Testis (tissue), 3 donors: Measurements from ENCODE around the gene TAF8. TPM values are rescaled to one million over a fixed set of nuclear protein-coding genes. Genes with fewer than 3 reads are reported as not detected.

Experiments
- DNase-seq: peaks from one replicate; pipeline ENCODE4 v3.0.0-alpha.2; 2019
- H3K27ac ChIP-seq, 2 donors: fragments of 200-600 bp; sonication (generic); one replicate each; pipeline ENCODE4 v1.5.1; 2019
- H3K27me3 ChIP-seq: fragments of 200-600 bp; sonication (generic); one replicate; pipeline ENCODE4 v1.5.1; 2019
- H3K36me3 ChIP-seq: fragments of 200-600 bp; sonication (generic); one replicate; pipeline ENCODE4 v1.5.1; 2017; ENCODE audit warnings: low read depth; ENCODE audit errors: missing control alignments
- H3K4me1 ChIP-seq: fragments of 200-600 bp; sonication (generic); one replicate; pipeline ENCODE4 v1.5.1; 2019
- H3K4me3 ChIP-seq, 2 donors: fragments of 200-600 bp; sonication (generic); one replicate each; pipeline ENCODE4 v1.5.1; 2017 to 2019
- H3K9me3 ChIP-seq: fragments of 200-600 bp; sonication (generic); one replicate; pipeline ENCODE4 v1.5.1; 2017
- POLR2A ChIP-seq: fragments of 450-650 bp; IDR thresholded peaks from one replicate; pipeline ENCODE4 v1.6.1; 2017; ENCODE audit warnings: antibody characterized with exemption, mild to moderate bottlenecking, moderate library complexity
- WGBS, 2 donors: methylation state at CpG; one replicate each; pipeline ENCODE4 v1.1.5; 2018; 5-methylcytosine and 5-hydroxymethylcytosine counted together
- intact Hi-C: fragments of 100-400 bp; cut with DNase I; formaldehyde crosslinking; loops from one replicate; pipeline ENCODE4 v1.15.1; 2023; ENCODE audit warnings: low total_unique reads
- polyA plus RNA-seq: library from polyadenylated mRNA; stranded (reverse); fragments of 350-450 nt; fragmentation: Illumina TruSeq; extraction: RNeasy Lipid Tissue Mini Kit (QIAGEN cat#74804); gene quantifications from one replicate; pipeline ENCODE4 v1.2.3, GENCODE V29; 2014; ENCODE audit warnings: low read depth, low replicate concordance; ENCODE audit not compliant: insufficient read depth
- total RNA-seq, 2 donors: library from RNA; depleted of rRNA; stranded (reverse); fragments of >200 nt; gene quantifications; one replicate each; pipeline ENCODE4 v1.2.3, GENCODE V29; 2016
- TF ChIP-seq, protein P1 (sequence below), 3 experiments: fragments of 450-650 bp in 2 of 3; fragments of 200-600 bp in 1 of 3; sonication (generic) in 1 of 3; IDR thresholded peaks; one replicate each; pipeline ENCODE4 v1.5.1; 2016 to 2019; ENCODE audit warnings: antibody characterized with exemption in 3 of 3, mild to moderate bottlenecking in 2 of 3, moderate library complexity in 1 of 3

The TAF8 gene
- total and polyA plus RNA-seq, 3 donors from 2014 or later = 20.8 to 51.3 (median 29.7) TPM

DNA sequence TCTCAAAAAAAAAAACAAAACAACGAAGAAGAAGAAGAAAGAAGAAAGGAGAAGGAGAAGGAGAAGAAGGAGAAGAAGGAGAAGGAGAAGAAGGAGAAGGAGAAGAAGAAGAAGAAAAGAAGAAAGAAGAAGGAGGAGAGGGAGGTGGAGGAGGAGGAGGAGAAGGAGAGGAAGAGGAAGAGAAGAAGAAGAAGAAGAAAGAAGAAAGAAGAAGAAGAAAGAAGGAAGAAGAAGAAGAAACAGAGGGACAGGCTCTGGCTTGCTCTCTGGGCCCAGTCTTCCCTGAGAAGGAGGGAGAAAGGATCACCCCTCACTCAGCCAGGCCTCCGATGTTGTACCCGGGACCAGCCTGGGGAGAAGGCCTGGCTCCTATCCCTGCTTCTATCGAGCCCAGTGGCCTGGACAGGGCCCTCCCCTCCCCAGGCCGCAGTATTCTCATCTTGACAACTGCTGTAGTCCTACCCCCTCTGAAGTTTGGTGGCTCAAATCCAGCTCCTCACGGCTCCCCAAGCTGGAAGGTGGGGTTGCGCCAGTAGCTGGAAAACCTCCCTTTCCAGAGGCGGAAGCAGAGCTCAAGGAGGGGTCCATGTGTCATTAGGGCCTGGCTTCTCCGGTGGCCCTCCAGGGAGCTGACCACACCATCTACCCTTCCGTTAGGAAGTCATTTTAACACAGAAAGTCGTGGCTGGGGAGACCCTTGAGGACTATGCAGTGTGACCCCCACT, 73.2 kb downstream of the TAF8 start:
- Histone ChIP-seq H3K4me1 (no peaks in the 10 kb centered on the region), H3K9me3 (no peaks in the 10 kb centered on the region), H3K4me3 (no peak overlapping the region), H3K27me3 (no peaks in the 10 kb centered on the region), H3K36me3 (no peaks in the 10 kb centered on the region), H3K27ac (no peak overlapping the region)
- intact Hi-C loops = no loop called here
- 70 to 81% methylated on average over 8 to 11 of the region's 11 CpGs for WGBS, 2 donors
- TF ChIP-seq, protein P1, sequence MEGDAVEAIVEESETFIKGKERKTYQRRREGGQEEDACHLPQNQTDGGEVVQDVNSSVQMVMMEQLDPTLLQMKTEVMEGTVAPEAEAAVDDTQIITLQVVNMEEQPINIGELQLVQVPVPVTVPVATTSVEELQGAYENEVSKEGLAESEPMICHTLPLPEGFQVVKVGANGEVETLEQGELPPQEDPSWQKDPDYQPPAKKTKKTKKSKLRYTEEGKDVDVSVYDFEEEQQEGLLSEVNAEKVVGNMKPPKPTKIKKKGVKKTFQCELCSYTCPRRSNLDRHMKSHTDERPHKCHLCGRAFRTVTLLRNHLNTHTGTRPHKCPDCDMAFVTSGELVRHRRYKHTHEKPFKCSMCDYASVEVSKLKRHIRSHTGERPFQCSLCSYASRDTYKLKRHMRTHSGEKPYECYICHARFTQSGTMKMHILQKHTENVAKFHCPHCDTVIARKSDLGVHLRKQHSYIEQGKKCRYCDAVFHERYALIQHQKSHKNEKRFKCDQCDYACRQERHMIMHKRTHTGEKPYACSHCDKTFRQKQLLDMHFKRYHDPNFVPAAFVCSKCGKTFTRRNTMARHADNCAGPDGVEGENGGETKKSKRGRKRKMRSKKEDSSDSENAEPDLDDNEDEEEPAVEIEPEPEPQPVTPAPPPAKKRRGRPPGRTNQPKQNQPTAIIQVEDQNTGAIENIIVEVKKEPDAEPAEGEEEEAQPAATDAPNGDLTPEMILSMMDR (IDR thresholded peaks at IDR 0.05) = no peak
- no peak for TF ChIP-seq POLR2A
- DNase-seq = no peak

DNA sequence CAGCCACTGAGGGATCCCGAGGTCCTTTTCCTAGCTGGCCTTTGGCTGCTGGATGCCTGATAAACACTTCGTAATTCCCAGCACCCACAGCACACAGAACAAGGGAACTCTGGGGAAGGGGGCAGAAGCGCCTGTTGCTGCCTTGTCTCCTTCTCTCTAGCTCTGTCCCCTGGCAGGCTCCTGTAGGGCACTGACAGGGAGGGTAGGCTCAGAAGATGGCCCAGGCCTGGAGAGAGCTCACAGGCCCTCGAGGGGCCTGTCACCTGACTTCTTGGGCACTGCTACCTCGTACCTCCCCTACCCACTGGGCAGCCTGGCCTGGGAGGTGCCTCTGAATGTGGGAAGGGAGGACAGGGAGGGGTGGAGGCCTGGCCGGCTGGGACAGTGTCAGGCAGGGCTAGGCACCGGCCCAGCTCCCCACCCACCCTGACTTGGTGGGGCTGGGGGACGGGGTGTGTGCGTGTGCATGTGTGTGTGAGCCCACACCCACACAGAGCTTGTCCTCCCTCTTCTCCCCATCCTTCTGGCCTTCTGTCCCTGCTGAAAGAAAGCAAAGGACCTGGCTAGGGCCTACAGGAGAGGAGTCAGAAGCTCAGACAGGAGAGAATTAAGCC, 74.0 kb downstream of the TAF8 start:
- Histone ChIP-seq H3K27ac (no peak overlapping the region), H3K9me3 (no peaks in the 10 kb centered on the region), H3K4me3 (no peak overlapping the region), H3K4me1 (no peaks in the 10 kb centered on the region), H3K27me3 (no peaks in the 10 kb centered on the region), H3K36me3 (no peaks in the 10 kb centered on the region)
- 80 to 81% methylated on average over 7 to 9 of the region's 9 CpGs for WGBS, 2 donors
- TF ChIP-seq, protein P1 (IDR thresholded peaks at IDR 0.05) = no peak
- no peak for TF ChIP-seq POLR2A
- DNase-seq = no peak
- intact Hi-C loops = no loop called here

DNA sequence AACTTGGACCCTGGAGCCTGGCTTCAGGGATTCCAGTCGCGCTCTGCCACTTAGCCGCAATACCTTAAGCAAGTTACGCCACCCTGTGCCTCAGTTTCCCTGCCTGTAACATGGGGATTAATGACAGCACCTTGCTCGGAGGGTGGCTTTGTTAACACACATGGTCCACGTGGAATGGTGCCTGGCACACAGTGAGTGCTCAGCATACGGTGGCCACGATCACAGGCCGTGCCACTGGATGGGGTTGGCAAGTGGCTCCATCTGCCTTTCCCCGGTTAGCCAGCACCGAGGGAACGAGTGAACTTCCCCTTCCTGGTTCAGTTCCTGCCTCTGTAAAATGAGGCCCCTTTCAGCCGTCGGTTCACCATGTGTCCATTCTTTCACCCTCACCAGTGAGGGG, 74.9 kb downstream of the TAF8 start:
- no peaks in the 10 kb centered on the region for H3K9me3 ChIP-seq
- H3K27me3 ChIP-seq = no peaks in the 10 kb centered on the region
- no peak for DNase-seq
- H3K4me1 ChIP-seq = no peaks in the 10 kb centered on the region
- H3K27ac ChIP-seq = no peak overlapping the region
- TF ChIP-seq, protein P1 (IDR thresholded peaks at IDR 0.05) = no peak
- no peak for TF ChIP-seq POLR2A
- no peak overlapping the region for H3K4me3 ChIP-seq
- intact Hi-C loops = no loop called here
- 89 to 92% methylated on average over 14 of the region's 14 CpGs for WGBS, 2 donors
- no peaks in the 10 kb centered on the region for H3K36me3 ChIP-seq

DNA sequence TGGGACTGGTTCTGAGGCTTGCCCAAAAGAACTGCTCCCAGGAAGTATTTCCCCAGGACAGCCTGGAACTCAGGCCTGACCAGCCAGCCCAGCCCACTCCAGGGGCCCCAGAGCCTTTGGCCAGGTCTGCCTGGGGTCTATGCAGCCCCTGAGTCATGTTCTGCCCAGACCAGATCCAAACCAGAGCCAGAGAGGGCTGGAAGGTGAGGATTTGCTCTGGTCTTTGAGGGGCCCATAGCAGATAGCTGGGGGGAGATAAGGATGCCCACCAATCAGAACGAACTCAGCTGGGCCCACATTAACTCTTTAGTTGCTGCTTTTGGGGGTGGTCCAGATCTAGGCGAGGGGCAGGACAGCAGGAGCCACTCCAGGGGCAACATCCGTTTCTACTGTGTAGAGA, 75.3 kb downstream of the TAF8 start:
- no peak for DNase-seq
- Histone ChIP-seq H3K4me3 (no peak overlapping the region), H3K36me3 (no peaks in the 10 kb centered on the region), H3K27me3 (no peaks in the 10 kb centered on the region), H3K4me1 (no peaks in the 10 kb centered on the region), H3K27ac (no peak overlapping the region), H3K9me3 (no peaks in the 10 kb centered on the region)
- intact Hi-C loops = no loop called here
- 80 to 92% methylated on average over 3 of the region's 3 CpGs for WGBS, 2 donors
- TF ChIP-seq, protein P1 (IDR thresholded peaks at IDR 0.05) = no peak
- TF ChIP-seq POLR2A = no peak
